Endothelial cell of umbilical vein (primary cell): ENCODE data around the gene ZNF670. TPM values are rescaled to one million over a fixed set of nuclear protein-coding genes. Genes with fewer than 3 reads are reported as not detected.

Experiments used
- BruUV-seq: library from RNA; stranded (reverse); fragments of 400-500 nt; replicated peaks from 2 replicates; lab custom pipeline; 2021; lab: Mats Ljungman, UMichigan
- CTCF ChIA-PET: fragments of 300-600, 350-600 bp; sonication (Branson Sonifier 250); formaldehyde crosslinking; loops from one replicate; lab custom pipeline; 2021; ENCODE audit warnings: antibody characterized with exemption, inconsistent platforms; lab: Charles Lee
- POLR2A ChIA-PET: fragments of 300-600, 350-600 bp; sonication (Branson Sonifier 250); formaldehyde crosslinking; loops from one replicate; lab custom pipeline; 2021; ENCODE audit warnings: antibody characterized with exemption, inconsistent platforms; lab: Charles Lee
- DNase-seq: peaks from one replicate; pipeline ENCODE4 v3.0.0-alpha.2; 2011; ENCODE audit warnings: low read depth, low spot score
- FAIRE-seq: peaks from 2 replicates; lab custom pipeline; 2011; peaks lifted over from hg19 to GRCh38; lab: Jason Lieb, UNC
- H2AFZ ChIP-seq: 2 replicates; pipeline ENCODE4 v1.6.0; 2012; ENCODE audit warnings: low read depth, low read length, control low read depth, inconsistent platforms
- H3K27ac ChIP-seq: 2 replicates; pipeline ENCODE4 v1.5.1; 2011; ENCODE audit warnings: low read depth, mild to moderate bottlenecking, control low read depth, low read length, moderate library complexity; ENCODE audit not compliant: insufficient read depth
- H3K27me3 ChIP-seq, 2 experiments: 2 replicates each; pipeline versions ENCODE4 v1.6.0 to v1.6.1; 2011; ENCODE audit warnings: low read length in 2 of 2, mixed read lengths in 1 of 2; ENCODE audit not compliant: control insufficient read depth in 2 of 2, insufficient read depth in 2 of 2
- H3K36me3 ChIP-seq, 2 experiments: 2 replicates in 1 of 2; 3 replicates in 1 of 2; pipeline ENCODE4 v1.5.1; 2011; ENCODE audit warnings: low read length in 2 of 2, mild to moderate bottlenecking in 1 of 2, moderate library complexity in 1 of 2; ENCODE audit not compliant: control insufficient read depth in 2 of 2, insufficient read depth in 2 of 2; ENCODE audit errors: extremely low read depth in 1 of 2
- H3K4me1 ChIP-seq: 3 replicates; pipeline ENCODE4 v1.5.1; 2011; ENCODE audit warnings: mild to moderate bottlenecking, low read length; ENCODE audit not compliant: control insufficient read depth, insufficient read depth; ENCODE audit errors: extremely low read depth
- H3K4me2 ChIP-seq: 2 replicates; pipeline ENCODE4 v1.6.1; 2011; ENCODE audit warnings: low read length, control low read depth, mixed read lengths; ENCODE audit not compliant: insufficient read depth
- H3K4me3 ChIP-seq, 3 experiments: fragments of 200-600 bp in 1 of 3; sonication (generic), shearing (Covaris generic) in 1 of 3; replicated peaks in 1 of 3; 2 replicates each; pipeline ENCODE4 v1.5.1; 2011 to 2016; ENCODE audit warnings: control low read depth in 3 of 3, low read length in 3 of 3, mild to moderate bottlenecking in 2 of 3, inconsistent platforms in 1 of 3, low read depth in 1 of 3, moderate library complexity in 1 of 3; ENCODE audit not compliant: insufficient read depth in 1 of 3
- H3K79me2 ChIP-seq: 2 replicates; pipeline ENCODE4 v1.6.0; 2012; ENCODE audit warnings: low read length, inconsistent platforms; ENCODE audit not compliant: control insufficient read depth, insufficient read depth
- H3K9ac ChIP-seq: replicated peaks from 2 replicates; pipeline ENCODE3; 2011; ENCODE audit warnings: low read length, control low read depth; ENCODE audit not compliant: insufficient read depth; ENCODE audit errors: extremely low read depth
- H3K9me1 ChIP-seq: replicated peaks from 3 replicates; pipeline ENCODE4 v1.6.0; 2011; ENCODE audit warnings: mild to moderate bottlenecking, low read length; ENCODE audit not compliant: control insufficient read depth, insufficient read depth; ENCODE audit errors: extremely low read depth
- H3K9me3 ChIP-seq: replicated peaks from 2 replicates; pipeline ENCODE4 v1.5.1; 2012; ENCODE audit warnings: low read length, inconsistent platforms; ENCODE audit not compliant: control insufficient read depth, insufficient read depth
- H4K20me1 ChIP-seq: replicated peaks from 2 replicates; pipeline ENCODE3; 2011; ENCODE audit warnings: mild to moderate bottlenecking, low read length; ENCODE audit not compliant: control insufficient read depth, insufficient read depth; ENCODE audit errors: extremely low read depth
- EZH2 ChIP-seq: IDR thresholded peaks from 2 replicates; pipeline ENCODE4 v1.6.1; 2012; ENCODE audit warnings: borderline replicate concordance, low read depth, mild to moderate bottlenecking, moderate library complexity, low read length, inconsistent platforms; ENCODE audit not compliant: severe bottlenecking
- FOS ChIP-seq: IDR thresholded peaks from 2 replicates; pipeline ENCODE4 v1.6.1; 2011; ENCODE audit warnings: mild to moderate bottlenecking, low read length, moderate library complexity, borderline replicate concordance; ENCODE audit not compliant: insufficient read depth
- GATA2 ChIP-seq: IDR thresholded peaks from 2 replicates; pipeline ENCODE4 v1.7.0; 2011; ENCODE audit warnings: low read depth, mild to moderate bottlenecking, moderate library complexity, mixed read lengths, low read length; ENCODE audit not compliant: insufficient read length, insufficient read depth
- JUN ChIP-seq: IDR thresholded peaks from 2 replicates; pipeline ENCODE4 v1.6.1; 2011; ENCODE audit warnings: borderline replicate concordance, low read depth; ENCODE audit not compliant: insufficient read length, insufficient read depth
- MYC ChIP-seq: IDR thresholded peaks from one replicate; pipeline ENCODE4 v1.6.1; 2011; ENCODE audit warnings: mild to moderate bottlenecking, low read depth, low read length
- POLR2A ChIP-seq: IDR thresholded peaks from 2 replicates; pipeline ENCODE4 v1.6.1; 2012; ENCODE audit warnings: low read depth, mild to moderate bottlenecking, control low read depth, low read length
- POLR2AphosphoS5 ChIP-seq: IDR thresholded peaks from 2 replicates; pipeline ENCODE4 v1.6.1; 2012; ENCODE audit warnings: low read depth, mild to moderate bottlenecking, control low read depth, low read length, moderate library complexity; ENCODE audit not compliant: insufficient read depth
- dilution Hi-C: fragments of 300-500 bp; cut with MboI; formaldehyde crosslinking; loops from one replicate; pipeline ENCODE4 v1.15.0; 2019; ENCODE audit warnings: low sequenced_read_pairs; ENCODE audit not compliant: extremely low pct_ligation_motif_present
- intact Hi-C: fragments of 100-400 bp; cut with micrococcal nuclease; formaldehyde crosslinking; loops from one replicate; pipeline ENCODE4 v1.10.0; 2022
- polyA plus RNA-seq, 4 experiments: library from polyadenylated mRNA; depleted of rRNA in 3 of 4; stranded (reverse) in 3 of 4; unstranded in 1 of 4; fragments of >200 nt; gene quantifications; 2 replicates each; pipeline versions ENCODE4 v1.2.1 to v1.2.3, GENCODE V29; 2011 to 2012; ENCODE audit warnings: missing spikeins in 1 of 4
- total RNA-seq: library from RNA; stranded (reverse); gene quantifications from 2 replicates; pipeline ENCODE4 v1.2.3, GENCODE V29; 2021
- TF ChIP-seq, protein P1 (sequence below): IDR thresholded peaks from 2 replicates; pipeline ENCODE4 v1.6.1; 2011; ENCODE audit not compliant: insufficient read depth, insufficient read length
- TF ChIP-seq, protein P2 (sequence below), 2 donors: IDR thresholded peaks; 1 replicate in 1 of 2; 2 replicates in 1 of 2; pipeline ENCODE4 v1.5.1; 2011; ENCODE audit warnings: low read length in 2 of 2, mild to moderate bottlenecking in 2 of 2, moderate library complexity in 2 of 2, control low read depth in 1 of 2, inconsistent platforms in 1 of 2, low read depth in 1 of 2; ENCODE audit not compliant: insufficient read depth in 1 of 2; ENCODE audit errors: extremely low read depth in 1 of 2

Gene ZNF670
- total and polyA plus RNA-seq, 2 donors (not counting 3 experiments of a cell fraction or from before 2014, with no cell fraction given): 1.3 to 5.2 TPM

DNA sequence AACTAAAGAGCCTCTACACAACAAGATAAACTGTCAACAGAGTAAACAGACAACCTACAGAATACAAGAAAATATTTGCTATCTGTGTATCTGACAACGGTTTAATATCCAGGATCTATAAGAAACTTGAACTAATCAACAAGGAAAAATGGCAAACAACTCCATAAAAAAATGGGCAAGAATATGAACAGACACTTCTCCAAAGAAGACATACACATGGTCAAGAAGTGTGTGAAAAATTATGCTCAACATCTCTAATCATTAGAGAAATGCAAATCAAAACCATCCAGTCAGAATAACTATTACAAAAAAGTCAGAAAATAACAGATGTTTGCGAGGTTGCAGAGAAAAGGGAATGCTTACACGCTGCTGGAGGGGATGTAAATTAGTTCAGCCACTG is 8.0 kb downstream of the ZNF670 start:
- ChIA-PET CTCF (no interaction called here), POLR2A (no interaction called here)
- dilution Hi-C loops (no loop called here), intact Hi-C loops (no loop called here)
- H3K9me3 ChIP-seq: no peaks in the 10 kb centered on the region
- no TSS peak for BruUV-seq
- no peak for DNase-seq
- FAIRE-seq: no peak
- TF ChIP-seq, protein P1, sequence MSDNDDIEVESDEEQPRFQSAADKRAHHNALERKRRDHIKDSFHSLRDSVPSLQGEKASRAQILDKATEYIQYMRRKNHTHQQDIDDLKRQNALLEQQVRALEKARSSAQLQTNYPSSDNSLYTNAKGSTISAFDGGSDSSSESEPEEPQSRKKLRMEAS: no peak
- no peak for TF ChIP-seq POLR2A
- no peak overlapping the region for H2AFZ ChIP-seq
- H3K79me2 ChIP-seq: peaks cover 43% of the 10 kb centered on the region
- H4K20me1 ChIP-seq: no peaks in the 10 kb centered on the region
- H3K36me3 ChIP-seq: no peaks in the 10 kb centered on the region
- no peaks in the 10 kb centered on the region for H3K27me3 ChIP-seq
- no peaks in the 10 kb centered on the region for H3K9me1 ChIP-seq
- no peaks in the 10 kb centered on the region for H3K4me1 ChIP-seq
- no peak overlapping the region for H3K9ac ChIP-seq
- H3K27ac ChIP-seq: no peak overlapping the region
- H3K4me2 ChIP-seq: no peak overlapping the region
- no peak overlapping the region for H3K4me3 ChIP-seq

DNA sequence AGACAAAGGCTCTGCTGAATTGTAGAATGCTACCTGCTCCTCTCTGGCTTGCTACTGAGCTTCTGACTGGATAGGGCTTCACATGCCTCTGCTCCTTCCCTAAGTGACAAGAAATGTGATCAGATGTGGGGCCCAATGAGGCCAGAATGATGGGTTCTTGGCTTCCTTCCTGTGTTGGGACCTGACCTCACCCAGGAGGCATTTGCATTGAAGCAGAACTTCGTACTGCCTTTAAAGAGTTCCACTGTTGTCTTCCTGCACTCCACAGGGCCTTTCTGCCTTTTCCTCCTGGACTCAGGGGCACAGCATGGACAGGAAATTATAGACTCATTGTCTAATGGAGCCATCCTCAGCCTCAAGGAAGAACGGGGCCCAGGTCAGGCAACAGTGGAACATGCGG is 14.3 kb downstream of the ZNF670 start:
- ChIA-PET POLR2A (no interaction called here), CTCF (no interaction called here)
- Histone ChIP-seq H3K4me1 (no peaks in the 10 kb centered on the region), H2AFZ (no peak overlapping the region), H3K36me3 (no peaks in the 10 kb centered on the region), H3K79me2 (peaks cover 29% of the 10 kb centered on the region), H3K4me2 (no peak overlapping the region), H4K20me1 (no peaks in the 10 kb centered on the region), H3K27me3 (no peaks in the 10 kb centered on the region), H3K27ac (no peak overlapping the region), H3K9me1 (no peaks in the 10 kb centered on the region), H3K4me3 (no peak overlapping the region), H3K9me3 (no peaks in the 10 kb centered on the region), H3K9ac (no peak overlapping the region)
- TF ChIP-seq, protein P1: no peak
- TF ChIP-seq POLR2A (no peak), JUN (no peak), POLR2AphosphoS5 (no peak), FOS (no peak), GATA2 (no peak), EZH2 (no peak), MYC (no peak)
- TF ChIP-seq, protein P2, sequence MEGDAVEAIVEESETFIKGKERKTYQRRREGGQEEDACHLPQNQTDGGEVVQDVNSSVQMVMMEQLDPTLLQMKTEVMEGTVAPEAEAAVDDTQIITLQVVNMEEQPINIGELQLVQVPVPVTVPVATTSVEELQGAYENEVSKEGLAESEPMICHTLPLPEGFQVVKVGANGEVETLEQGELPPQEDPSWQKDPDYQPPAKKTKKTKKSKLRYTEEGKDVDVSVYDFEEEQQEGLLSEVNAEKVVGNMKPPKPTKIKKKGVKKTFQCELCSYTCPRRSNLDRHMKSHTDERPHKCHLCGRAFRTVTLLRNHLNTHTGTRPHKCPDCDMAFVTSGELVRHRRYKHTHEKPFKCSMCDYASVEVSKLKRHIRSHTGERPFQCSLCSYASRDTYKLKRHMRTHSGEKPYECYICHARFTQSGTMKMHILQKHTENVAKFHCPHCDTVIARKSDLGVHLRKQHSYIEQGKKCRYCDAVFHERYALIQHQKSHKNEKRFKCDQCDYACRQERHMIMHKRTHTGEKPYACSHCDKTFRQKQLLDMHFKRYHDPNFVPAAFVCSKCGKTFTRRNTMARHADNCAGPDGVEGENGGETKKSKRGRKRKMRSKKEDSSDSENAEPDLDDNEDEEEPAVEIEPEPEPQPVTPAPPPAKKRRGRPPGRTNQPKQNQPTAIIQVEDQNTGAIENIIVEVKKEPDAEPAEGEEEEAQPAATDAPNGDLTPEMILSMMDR (IDR thresholded peaks at IDR 0.05; ENCODE audit: extremely low read depth in 1 of 2, insufficient read depth in 1 of 2, low read depth in 1 of 2, low read length in 2 of 2): no peak
- dilution Hi-C loops (no loop called here), intact Hi-C loops (no loop called here)
- no peak for FAIRE-seq
- BruUV-seq: no TSS peak
- no peak for DNase-seq
